GM21737 (cell line): ENCODE results near the gene PAM.
"Not testable (repeated sequence)": the region's sequence is repeated elsewhere in the genome, so short reads cannot be mapped to it uniquely, and the experiment has no call there.

Source experiments
- ATAC-seq: cut with Tn5 transposase; IDR thresholded peaks from one replicate; pipeline ENCODE4 v1.9.1; 2021; ENCODE audit warnings: mild to moderate bottlenecking, moderate library complexity; ENCODE audit not compliant: unreplicated experiment

PAM gene

DNA sequence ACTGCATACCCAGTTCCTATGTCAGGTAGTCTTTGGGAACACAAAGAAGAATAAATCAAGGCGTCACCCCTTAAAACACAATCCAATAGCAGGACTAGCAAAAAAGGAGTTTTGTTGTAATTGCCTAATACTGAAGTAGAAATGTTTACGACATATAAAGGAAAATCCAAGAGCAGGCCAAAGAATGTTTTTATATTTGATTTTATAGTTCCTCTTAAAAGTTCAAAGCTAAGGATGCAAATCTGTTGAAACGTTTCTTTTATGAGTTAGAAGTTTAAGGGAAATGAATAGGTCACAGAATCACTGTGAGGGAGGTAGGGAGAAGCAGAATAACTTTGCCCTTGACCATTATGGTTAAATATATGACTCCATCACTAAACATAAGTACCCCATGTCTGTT is 136.1 kb downstream of the PAM start:
- no peak for ATAC-seq

DNA sequence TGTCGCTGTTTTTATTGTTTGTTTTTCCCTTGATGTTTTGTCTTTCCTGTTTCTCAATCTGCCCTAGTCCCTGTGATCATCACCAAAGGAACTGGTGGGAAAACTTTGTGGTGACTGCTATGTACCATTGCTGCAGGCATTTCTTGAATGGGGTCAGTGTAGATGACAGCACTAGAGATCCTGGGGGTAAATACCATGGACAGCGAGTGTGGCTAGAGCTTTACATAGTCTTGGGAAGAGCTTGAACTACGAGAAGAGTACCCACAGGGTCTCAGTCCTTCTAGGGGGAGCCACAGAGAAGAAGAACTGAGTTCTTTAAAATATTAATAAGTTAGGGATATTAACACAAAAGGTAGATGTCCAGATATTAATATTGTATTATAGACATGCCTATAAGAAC is 138.8 kb downstream of the PAM start:
- no peak for ATAC-seq

DNA sequence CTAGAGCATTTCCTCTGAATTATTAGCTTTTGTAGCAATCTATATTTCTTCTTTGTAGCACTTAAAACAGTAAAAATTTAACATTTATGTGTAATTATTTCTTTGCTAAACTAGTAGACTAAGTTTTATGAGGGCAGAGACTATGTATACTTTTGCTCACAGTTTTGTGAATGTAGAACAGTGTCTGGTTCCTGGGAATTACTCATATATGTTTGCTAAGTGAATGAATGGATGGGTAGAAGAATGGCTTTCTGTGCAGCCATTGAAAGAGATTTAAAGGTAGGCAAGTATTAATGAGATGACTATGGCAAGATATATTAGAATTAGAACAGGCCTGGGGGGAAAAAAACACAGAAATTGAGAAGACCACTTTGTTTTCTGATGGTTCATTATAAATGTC is 140.1 kb downstream of the PAM start:
- ATAC-seq: no peak

DNA sequence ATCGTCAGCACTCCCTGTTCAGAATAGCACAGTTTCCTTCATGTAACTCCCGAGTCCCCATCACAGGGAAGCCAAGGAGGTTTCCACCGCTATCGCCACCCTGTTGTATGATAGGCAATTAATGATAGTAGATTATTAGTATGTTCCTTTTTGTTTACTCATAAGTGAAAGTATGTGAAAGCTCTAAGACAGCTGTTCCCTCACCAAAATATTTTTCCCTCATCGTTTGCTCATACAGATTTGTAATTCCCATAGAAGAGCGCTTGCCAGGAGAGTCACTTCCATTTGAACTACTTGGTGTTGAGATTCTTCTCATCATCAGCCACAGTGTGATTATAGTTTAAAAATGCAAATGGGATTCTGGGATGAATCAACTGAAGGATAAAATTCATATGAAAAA is 140.9 kb downstream of the PAM start:
- ATAC-seq: no peak

DNA sequence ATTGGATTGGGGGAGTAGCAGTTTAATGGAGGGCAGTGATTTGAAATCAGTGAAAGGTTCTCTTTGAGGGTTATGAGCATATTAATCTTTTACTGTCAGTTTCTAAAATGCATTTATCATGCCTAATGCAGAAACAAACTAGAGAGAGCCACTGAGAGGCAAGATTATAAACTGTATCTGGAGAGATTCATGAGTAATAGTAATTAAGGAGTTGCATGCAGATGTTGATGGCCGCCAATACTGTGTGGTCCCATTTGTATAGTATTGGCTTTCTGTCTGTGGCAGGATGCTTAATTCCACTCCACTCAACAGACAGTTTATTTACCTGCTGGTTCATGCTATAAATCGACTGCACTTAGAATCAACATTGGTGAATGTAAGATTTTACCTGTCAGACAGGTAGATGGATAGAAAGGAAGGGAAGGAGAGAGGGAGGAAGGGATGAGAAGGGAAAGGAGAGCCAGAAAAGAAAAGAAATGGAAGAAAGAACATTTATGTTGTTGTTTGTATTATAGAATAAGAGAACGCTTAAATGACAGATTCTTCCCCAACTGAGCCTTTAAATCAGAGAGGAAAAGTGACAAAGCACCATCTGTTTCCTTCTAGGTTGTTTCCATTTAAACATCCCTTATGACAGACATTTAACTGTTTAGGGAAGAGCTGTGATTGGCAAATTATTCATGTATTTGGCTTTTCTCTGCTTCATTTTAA is 146.5 kb downstream of the PAM start:
- no peak for ATAC-seq

DNA sequence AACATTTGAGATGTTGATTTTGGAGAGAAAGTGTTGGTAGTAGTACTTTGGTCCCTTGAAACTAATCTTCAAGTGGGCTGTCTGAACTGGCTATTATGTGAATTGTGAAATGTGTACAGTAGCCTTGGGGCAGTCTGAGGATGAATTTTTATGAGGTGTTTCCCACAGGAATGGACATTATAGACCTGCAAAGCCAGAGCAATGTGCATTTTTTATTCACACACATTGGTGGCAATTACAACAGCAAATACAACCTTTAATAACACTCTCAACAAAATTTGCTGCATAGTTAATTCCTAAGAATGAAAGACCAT is 147.0 kb downstream of the PAM start:
- ATAC-seq: no peak

DNA sequence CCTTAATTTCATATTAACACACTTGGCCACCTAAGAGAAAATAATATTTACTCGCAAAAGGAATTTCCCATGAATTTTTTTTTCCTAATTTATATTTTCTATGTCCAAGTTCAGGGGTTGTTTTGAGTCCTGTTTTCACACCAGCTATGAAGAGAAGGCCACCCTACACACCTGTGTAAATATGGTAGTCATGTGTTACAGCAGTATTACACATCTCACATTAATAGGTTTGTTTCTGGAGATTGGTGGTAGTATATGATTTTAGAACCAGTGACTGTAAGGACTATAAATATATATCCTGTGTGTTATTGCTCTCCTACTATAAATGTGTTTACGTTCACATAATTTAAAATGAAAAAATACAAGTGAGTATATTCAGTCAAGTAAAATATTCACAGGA is 147.5 kb downstream of the PAM start:
- no peak for ATAC-seq

DNA sequence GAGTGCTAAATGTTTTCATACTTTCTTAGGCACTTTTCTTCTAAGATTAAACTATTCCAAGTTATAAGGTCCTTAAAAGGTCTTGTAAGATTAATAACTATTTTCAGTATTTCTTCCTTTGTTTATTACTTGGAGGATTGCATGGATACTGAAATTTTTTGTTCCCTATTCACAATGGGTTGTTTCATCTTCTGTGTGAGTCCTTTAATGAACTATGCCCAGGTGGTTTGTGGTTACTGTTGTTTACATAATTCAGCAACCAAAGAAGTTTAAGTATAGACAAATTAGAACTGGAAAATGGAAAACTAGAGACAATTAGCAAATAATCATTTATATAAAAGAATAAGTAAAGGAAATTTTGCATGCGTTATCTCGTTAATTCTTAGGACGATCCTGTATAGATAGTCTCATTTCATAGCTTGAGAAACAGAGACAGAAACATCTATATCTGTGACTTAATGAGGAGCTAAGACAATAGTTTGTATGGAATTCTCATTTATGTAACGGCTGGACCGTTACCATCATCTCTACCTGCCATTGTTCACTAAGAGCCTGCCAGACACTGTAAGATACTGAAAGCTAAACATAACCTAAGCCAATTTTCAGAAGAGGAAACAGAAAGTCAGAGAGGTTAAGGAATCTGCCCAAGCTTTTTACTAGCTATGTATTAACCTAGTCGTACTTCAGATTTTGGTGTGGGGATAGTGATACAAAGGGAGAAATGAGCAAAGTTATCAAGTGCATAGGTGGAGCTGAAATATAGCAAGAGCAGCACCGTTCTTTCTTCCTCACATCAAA is 148.2 kb downstream of the PAM start:
- ATAC-seq: no peak

DNA sequence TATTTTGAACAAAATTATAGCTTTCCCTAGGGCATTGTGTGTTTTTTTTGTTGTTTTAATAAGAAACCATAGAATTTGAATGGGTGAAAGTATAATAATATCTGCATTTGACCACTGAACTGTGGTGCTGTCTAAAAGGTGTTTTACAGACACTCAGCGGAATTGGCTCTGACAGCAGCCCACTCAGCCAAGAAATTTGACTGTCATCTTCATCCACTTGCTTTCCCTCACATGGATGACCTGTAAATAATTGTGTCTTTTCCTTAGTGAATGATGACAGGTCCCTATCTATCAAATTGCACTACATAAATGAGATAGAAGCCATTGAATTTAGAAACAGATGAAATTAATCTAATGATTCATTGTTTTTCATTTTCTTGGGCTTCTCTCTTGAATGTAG is 150.0 kb downstream of the PAM start:
- ATAC-seq: no peak

DNA sequence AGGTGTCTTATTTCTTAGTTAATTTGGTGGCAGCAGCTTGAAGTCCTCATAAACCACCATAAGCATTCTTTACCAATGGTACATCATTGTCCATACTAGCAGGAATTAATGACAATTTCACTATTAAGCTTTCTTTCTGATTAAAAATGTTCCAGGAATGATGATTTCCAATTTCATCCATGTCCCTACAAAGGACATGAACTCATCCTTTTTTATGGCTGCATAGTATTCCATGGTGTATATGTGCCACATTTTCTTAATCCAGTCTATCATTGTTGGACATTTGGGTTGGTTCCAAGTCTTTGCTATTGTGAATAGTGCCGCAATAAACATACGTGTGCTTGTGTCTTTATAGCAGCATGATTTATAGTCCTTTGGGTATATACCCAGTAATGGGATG is 152.0 kb downstream of the PAM start:
- ATAC-seq: not testable (repeated sequence)

DNA sequence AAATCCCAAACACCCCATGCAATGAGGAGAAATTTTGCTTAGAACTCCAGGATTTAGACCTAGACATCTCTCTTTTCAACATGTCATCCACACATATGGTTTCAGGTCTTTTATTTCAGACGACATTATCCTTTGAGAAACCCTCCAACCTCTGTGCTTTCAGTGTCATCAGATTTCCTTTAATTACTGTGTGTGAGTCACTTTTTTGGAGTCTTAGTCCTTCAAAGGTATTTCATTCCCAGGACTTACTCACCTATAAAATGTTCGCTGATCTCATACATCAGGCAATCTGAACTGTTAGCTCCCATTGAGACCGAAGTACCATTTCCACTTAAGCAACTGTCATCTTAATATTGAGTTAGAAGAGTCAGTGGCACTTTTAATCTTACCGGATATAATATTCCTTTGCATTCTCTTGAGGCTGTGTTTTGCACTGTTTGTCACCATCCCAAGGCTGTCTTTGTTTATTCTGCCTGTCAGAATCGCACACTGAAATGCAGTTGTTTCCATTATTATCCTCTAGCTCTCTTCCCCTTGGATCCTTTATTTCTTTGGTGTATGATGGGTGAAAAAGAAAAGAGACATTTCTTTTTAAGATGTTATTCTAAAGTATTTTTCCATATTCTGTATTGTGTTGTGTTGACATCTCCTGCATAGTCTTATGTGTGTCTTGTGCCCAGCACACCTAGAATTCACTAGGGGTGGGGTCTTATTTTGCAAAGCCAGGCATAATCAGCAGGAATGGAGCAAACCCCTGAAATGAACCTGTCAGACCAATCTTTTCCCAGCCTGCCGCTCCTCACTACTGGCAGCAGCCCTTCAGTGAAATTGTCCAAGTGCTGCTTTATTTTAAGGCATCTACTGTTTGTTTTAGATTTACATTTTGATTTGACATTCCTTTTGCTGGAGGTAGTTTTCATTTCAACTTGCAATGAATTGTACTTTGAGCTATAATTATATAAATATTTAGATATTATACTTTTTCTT is 155.4 kb downstream of the PAM start:
- ATAC-seq: no peak

DNA sequence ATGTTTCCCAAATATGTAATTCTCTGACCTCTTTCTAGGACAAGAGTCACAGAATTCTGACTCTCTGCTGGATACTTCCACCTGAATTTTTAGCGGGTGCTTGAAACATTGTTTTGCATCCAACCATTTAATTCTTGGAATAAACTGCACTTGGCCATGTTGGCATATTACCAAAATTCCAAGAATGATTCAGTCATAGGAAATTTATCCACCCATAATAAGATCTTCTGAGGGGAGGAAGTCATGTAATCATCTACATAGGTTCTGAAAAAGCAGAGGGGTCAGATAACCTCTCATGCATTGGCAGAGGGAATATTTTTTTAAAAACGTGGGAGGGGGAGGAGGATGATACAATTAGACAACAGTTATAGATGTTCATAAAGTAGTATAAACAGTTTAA is 156.9 kb downstream of the PAM start:
- ATAC-seq: no peak

DNA sequence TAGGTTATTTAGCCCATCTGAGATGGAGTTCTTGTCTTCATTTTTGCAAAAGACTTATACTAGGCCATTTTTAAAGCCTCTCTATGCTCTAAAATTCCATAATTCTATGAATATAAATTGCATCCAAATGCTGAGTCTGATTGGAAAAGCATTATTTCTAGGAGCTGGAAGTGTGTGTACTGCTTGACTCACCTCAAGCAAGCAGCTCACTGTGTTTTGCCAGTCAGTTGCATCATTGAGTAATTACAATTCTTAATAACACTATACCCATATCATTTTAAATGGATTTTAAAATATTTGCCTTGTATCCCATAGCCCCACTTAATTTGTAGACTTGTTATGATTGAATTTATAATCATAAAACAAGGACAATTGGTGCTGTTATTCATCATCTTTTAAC is 161.0 kb downstream of the PAM start:
- ATAC-seq: no peak

DNA sequence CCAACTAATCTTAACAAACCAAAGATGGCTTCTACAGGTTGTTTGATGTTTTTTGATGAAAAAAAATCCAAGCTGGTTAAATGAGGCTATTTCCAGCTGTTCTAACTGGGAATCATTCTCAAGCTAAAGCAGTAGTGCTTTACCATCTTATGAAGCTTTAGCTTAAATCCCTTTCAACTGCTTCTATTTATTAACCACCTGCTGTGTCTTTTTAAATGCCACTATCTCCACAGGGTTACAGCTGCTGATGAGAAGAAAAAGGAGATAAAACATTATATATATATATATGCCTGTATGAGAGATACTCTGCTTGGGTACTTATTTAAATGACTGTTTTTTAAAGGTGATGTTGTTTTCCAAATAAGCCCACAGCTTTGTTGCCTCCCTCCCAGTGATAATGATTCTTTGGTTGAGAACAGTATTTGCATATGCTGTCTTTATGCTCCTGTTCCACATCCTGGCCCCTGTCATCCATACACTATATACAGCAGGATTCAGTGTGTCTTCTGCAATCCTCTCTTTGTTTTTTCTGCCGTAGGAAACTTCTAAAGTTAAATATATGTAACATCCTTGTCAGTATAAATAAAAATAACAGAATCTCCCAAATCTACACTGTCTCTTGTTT is 164.0 kb downstream of the PAM start:
- ATAC-seq: no peak

DNA sequence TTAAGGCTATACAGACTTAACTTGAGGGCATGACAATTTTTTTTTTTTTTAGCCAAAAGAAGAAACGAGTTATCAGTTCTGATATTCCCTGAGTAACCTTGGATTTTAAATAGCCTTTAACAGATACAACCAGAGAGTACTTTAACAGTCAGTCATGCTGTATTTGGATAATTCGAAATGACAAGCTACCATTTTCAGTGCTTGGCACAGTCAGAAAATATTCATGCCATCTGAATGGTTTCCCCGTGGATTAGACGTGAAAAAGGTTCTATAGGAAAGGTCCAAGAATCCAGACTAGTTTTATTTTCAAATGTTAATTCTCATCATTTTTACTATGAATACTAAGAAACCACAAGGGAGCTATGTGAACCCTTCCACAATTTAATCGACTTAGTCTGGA is 165.7 kb downstream of the PAM start:
- ATAC-seq: no peak

DNA sequence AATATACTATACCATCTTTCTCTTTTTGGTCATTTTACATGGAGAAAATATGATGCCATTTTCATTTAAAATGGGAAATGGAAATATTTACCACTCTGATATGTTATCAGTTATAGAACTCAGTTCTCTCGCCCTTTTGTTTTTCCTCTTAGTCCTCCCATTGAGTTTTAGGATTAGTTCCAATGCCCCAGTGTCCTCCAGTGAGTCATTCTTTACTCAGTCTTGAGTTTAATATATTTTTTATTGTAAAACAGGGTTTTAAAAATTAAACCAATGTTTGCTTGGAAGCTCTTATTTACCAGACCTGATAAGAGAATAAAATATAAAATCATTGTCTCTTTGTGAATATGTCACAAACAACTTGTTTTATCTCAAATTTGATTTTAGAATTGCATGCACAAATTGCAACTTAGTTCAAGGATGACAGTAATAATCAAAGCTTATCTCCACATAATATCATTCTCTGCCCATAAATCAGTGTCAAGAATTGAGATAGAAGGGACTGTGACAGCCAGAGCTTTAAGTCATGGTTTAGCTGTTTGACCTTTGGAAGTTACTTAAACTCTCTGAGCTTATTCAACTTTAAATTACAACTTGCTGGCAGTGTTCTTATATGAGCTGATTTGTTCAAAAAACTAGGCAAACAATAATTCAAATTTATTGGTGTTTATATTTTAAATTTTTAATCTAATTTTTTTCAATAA is 166.4 kb downstream of the PAM start:
- no peak for ATAC-seq

DNA sequence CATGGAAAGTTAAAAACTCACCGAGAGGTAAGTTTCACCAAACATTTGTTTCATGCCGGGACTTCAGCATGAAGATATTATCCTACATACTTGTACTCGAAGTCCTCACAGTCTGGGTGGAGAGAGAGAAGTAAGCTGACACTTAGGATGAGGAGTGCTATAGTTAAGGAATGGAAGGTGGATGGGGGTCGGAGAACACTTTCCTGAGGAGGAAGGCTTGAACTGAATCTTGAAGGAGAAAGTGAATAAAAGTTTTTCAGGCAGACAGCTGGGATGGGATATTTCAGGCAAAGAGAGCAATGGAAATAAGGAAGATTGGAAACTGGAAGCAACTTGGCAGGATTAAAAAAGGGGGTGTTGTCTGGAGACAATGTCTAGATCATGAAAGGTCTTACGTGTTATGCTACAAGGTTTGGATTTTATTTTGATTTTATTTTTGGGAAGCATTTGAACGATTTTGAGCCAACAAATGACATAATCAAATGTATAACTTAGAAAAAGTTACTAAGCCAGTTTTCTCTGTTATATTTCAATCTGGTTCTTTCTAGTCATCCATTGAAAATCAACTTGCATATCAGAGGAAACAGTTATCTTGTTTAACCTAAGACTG is 167.1 kb downstream of the PAM start:
- ATAC-seq: no peak

DNA sequence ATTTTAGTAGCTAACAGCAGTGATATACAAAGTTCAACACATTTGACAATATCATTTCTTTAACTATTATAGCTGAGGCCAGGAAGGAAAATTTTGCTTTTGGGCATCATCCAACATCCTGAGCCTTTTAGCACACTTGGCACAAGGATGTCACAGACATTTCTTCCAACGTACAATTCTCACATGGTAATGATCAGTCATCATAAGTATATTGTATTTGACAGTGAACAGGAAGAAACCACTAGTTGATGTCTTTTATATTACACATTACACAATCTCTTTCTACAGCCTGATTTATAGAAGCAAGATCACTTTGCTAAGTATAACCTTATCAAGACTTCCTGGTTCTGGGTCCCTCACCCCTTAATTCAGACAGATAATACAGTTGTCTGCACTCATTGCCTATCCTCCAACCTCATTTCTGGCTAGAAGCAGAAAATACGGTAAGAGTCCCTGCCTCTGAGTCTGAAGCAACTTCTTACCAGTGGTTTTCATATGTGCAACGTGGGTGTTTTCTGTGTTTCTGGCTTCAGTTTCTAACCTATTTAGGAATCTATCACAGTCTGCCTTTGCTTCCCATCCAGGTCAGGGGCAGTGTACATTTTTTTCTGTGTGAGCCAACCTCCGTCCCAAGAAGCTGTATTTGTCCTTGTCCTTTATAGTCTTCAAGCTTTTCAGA is 167.8 kb downstream of the PAM start:
- no peak for ATAC-seq

DNA sequence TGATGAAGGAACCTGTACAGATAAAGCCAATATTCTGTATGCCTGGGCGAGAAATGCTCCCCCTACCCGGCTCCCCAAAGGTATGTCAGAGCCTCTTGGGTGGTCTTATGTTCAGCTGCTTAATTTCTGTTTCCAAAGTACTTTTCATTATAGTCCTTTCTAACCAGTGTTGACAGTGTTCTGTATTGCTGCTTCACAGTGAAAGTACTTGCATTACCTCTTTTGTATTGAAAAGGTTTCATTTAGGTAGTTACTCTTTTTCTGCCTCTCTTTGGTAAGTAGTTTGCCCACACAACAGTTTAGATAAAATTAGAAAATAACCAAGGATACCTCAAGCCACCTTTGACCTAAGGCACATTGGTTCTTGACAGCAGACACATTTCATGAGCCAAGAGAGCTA is 169.9 kb downstream of the PAM start:
- ATAC-seq: no peak

DNA sequence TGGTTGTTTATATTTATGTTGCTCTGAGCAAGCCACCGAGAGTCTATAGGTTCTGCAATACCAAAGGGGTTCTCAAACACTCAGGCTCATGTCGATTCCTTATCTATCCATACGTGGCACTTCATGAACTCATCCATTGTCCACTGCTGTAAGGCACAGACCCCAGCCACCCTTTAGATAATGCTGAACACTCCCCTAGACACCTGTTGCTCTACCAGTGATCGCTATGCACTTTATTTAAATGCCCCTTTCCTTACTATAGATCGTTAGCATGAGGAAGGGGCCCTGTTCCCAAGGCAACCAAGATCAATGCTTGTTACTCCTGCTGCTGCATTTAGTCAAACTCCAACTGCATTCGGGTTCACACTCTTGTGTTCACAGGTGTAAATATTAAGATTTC is 171.9 kb downstream of the PAM start:
- ATAC-seq: no peak
